OCI-LY1 (cell line): ENCODE data around the gene S1PR1.

Experiments
- H2AFZ ChIP-seq: fragments of 200-600 bp; sonication (generic), shearing (Covaris generic); 2 replicates; pipeline ENCODE4 v1.6.0; 2014; ENCODE audit warnings: antibody characterized with exemption, mild to moderate bottlenecking, low read length
- H3F3A ChIP-seq: fragments of 200-600 bp; sonication (generic), shearing (Covaris generic); 2 replicates; pipeline ENCODE4 v1.6.0; 2014; ENCODE audit warnings: mild to moderate bottlenecking, antibody characterized with exemption, low read length, moderate library complexity; ENCODE audit not compliant: insufficient read depth
- H3K27ac ChIP-seq: fragments of 200-600 bp; sonication (generic); 2 replicates; pipeline ENCODE4 v1.5.1; 2014; ENCODE audit warnings: low read length, mixed run types, mild to moderate bottlenecking, low read depth; ENCODE audit not compliant: poor library complexity, severe bottlenecking
- H3K27me3 ChIP-seq: fragments of 200-600 bp; sonication (generic); 2 replicates; pipeline ENCODE4 v1.6.0; 2014; ENCODE audit warnings: antibody characterized with exemption, mild to moderate bottlenecking, low read length, moderate library complexity; ENCODE audit not compliant: insufficient read depth
- H3K36me3 ChIP-seq: fragments of 200-600 bp; sonication (generic); 2 replicates; pipeline ENCODE4 v1.6.1; 2014; ENCODE audit warnings: mild to moderate bottlenecking, antibody characterized with exemption, low read length, moderate library complexity, mixed read lengths; ENCODE audit not compliant: insufficient read depth
- H3K4me1 ChIP-seq: fragments of 200-600 bp; sonication (generic); 2 replicates; pipeline ENCODE4 v1.5.1; 2014; ENCODE audit warnings: mild to moderate bottlenecking, low read length, moderate library complexity; ENCODE audit not compliant: insufficient read depth, severe bottlenecking
- H3K4me2 ChIP-seq: fragments of 200-600 bp; sonication (generic), shearing (Covaris generic); 2 replicates; pipeline ENCODE4 v1.6.1; 2014; ENCODE audit warnings: low read length
- H3K4me3 ChIP-seq: fragments of 200-600 bp; sonication (generic); 2 replicates; pipeline ENCODE4 v1.5.1; 2014; ENCODE audit warnings: low read length, low read depth, mild to moderate bottlenecking, mixed read lengths; ENCODE audit not compliant: poor library complexity, severe bottlenecking
- H3K79me2 ChIP-seq: fragments of 200-600 bp; shearing (Covaris generic); 2 replicates; pipeline ENCODE4 v1.6.1; 2016; ENCODE audit warnings: mixed run types, low read length, mixed read lengths; ENCODE audit not compliant: insufficient read depth
- H3K9ac ChIP-seq: fragments of 200-600 bp; sonication (generic), shearing (Covaris generic); 2 replicates; pipeline ENCODE4 v1.6.1; 2014; ENCODE audit warnings: mild to moderate bottlenecking, low read length, mixed read lengths
- H3K9me2 ChIP-seq: fragments of 200-600 bp; sonication (generic), shearing (Covaris generic); 2 replicates; pipeline ENCODE4 v1.6.1; 2014; ENCODE audit warnings: low read depth, mild to moderate bottlenecking, low read length, mixed read lengths
- H3K9me3 ChIP-seq: fragments of 200-600 bp; shearing (Covaris generic); 2 replicates; pipeline ENCODE4 v1.6.1; 2014; ENCODE audit warnings: low read length, mixed read lengths
- H4K20me1 ChIP-seq: fragments of 200-600 bp; sonication (generic), shearing (Covaris generic); 2 replicates; pipeline ENCODE4 v1.6.0; 2016; ENCODE audit warnings: mild to moderate bottlenecking, low read length; ENCODE audit not compliant: insufficient read depth
- EZH2 ChIP-seq: fragments of 200-600 bp; sonication (generic), shearing (Covaris generic); IDR thresholded peaks from 2 replicates; pipeline ENCODE4 v1.8.0; 2017; ENCODE audit warnings: borderline replicate concordance, mixed run types, mild to moderate bottlenecking, antibody characterized with exemption, low read length, moderate library complexity, mixed read lengths
- TF ChIP-seq, protein P1 (sequence below): fragments of 200-600 bp; sonication (generic), shearing (Covaris generic); IDR thresholded peaks from 2 replicates; pipeline ENCODE4 v1.5.1; 2017; ENCODE audit warnings: mild to moderate bottlenecking, antibody characterized with exemption, low read length, moderate library complexity, mixed read lengths

Gene S1PR1

DNA sequence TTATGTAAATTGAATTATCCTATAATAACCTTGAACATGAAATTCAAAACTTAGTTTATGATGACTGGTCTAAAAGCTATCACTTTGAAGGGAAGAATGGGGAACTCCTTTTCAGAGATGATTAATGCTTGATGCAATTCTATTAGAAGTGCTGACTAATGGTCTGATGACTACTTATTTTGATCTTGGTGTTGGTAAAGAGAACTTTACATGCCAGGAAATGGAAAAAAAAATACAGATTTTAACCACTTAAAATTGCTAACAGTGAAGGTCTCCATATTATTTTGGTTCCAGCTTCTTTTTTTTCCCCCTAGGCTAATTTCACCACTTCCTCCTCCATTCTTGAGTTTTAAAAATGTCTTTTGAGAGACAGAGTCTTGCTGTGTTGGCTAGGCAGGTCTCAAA lies 22.9 kb downstream of the S1PR1 start:
- no peaks in the 10 kb centered on the region for H4K20me1 ChIP-seq
- no peaks in the 10 kb centered on the region for H3K9me2 ChIP-seq
- no peaks in the 10 kb centered on the region for H3K27me3 ChIP-seq
- no peaks in the 10 kb centered on the region for H3K79me2 ChIP-seq
- H3F3A ChIP-seq: no peaks in the 10 kb centered on the region
- no peak overlapping the region for H3K9ac ChIP-seq
- TF ChIP-seq, protein P1, sequence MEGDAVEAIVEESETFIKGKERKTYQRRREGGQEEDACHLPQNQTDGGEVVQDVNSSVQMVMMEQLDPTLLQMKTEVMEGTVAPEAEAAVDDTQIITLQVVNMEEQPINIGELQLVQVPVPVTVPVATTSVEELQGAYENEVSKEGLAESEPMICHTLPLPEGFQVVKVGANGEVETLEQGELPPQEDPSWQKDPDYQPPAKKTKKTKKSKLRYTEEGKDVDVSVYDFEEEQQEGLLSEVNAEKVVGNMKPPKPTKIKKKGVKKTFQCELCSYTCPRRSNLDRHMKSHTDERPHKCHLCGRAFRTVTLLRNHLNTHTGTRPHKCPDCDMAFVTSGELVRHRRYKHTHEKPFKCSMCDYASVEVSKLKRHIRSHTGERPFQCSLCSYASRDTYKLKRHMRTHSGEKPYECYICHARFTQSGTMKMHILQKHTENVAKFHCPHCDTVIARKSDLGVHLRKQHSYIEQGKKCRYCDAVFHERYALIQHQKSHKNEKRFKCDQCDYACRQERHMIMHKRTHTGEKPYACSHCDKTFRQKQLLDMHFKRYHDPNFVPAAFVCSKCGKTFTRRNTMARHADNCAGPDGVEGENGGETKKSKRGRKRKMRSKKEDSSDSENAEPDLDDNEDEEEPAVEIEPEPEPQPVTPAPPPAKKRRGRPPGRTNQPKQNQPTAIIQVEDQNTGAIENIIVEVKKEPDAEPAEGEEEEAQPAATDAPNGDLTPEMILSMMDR: no peak
- no peak for TF ChIP-seq EZH2
- no peak overlapping the region for H3K4me2 ChIP-seq
- H3K9me3 ChIP-seq: no peaks in the 10 kb centered on the region
- no peak overlapping the region for H3K27ac ChIP-seq
- no peaks in the 10 kb centered on the region for H3K36me3 ChIP-seq
- no peak overlapping the region for H2AFZ ChIP-seq
- H3K4me3 ChIP-seq: no peak overlapping the region
- H3K4me1 ChIP-seq: no peaks in the 10 kb centered on the region

DNA sequence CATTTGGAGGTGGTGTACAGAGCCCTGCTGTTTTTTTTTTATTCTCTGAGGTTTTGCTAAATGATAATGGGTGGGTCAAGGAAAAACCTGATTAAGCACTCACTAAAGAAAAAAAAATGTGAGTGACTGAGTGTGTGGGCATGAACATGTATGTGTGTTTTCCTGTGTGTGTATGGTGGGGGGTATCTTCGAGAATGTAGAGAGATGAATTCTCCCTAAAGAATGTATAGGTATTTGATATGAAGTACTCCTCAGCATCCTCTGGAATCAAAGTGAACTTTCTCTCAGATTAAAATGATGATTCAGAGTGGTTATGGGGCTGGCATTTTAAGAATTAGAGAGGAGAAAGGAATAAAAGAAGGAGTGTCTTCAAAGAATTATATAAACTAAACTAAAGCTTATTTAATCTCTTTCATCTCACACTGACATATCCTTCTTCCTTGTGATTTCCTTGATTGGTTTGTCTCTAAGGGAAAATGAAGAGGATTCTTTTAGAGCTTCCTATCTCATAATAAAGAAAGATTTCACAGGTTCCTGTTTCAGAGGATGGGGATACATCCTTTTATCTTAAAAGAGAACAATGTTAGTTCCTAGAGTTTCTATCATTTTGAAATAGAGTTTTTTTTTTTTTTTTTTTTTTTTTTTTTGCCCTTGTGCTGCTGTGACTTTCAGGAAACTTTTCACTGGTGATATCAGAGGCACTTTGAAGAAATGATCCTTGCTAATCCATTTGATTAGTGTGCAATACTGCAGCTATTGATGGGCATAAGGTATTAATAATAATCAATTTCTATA lies 23.9 kb downstream of the S1PR1 start:
- no peaks in the 10 kb centered on the region for H3K4me1 ChIP-seq
- no peaks in the 10 kb centered on the region for H4K20me1 ChIP-seq
- no peak overlapping the region for H3K4me2 ChIP-seq
- no peak overlapping the region for H3K27ac ChIP-seq
- no peaks in the 10 kb centered on the region for H3K36me3 ChIP-seq
- no peak overlapping the region for H3K9ac ChIP-seq
- H3K9me2 ChIP-seq: no peaks in the 10 kb centered on the region
- no peaks in the 10 kb centered on the region for H3K79me2 ChIP-seq
- H3K4me3 ChIP-seq: no peak overlapping the region
- H2AFZ ChIP-seq: no peak overlapping the region
- TF ChIP-seq EZH2: no peak
- TF ChIP-seq, protein P1: no peak
- no peaks in the 10 kb centered on the region for H3K27me3 ChIP-seq
- no peaks in the 10 kb centered on the region for H3F3A ChIP-seq
- H3K9me3 ChIP-seq: no peaks in the 10 kb centered on the region

DNA sequence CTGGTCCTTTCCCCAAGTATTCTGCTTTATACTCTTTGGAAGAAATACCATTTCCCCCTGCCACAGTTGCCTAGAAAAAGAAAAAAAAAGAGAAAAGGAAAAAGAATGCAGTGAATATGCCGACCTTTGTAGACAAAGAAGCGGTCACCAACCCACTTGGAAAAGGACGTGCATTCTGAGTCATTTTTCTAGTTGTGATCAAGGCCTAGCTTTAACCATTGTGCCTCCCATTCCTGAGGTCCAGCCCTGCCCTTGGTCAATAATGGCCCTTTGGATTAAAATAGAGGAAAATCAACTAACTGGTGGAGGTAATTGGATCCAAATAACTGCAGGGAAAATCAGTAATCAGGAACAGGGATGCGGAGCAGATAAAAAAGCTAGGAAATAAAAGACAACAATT lies 24.8 kb downstream of the S1PR1 start:
- no peaks in the 10 kb centered on the region for H3K4me1 ChIP-seq

More for the DNA sequence above, 24.8 kb downstream of the S1PR1 start:
- no peak overlapping the region for H3K4me2 ChIP-seq
- no peak overlapping the region for H2AFZ ChIP-seq
- H3K27me3 ChIP-seq: no peaks in the 10 kb centered on the region
- H3K4me3 ChIP-seq: no peak overlapping the region
- no peaks in the 10 kb centered on the region for H3F3A ChIP-seq
- TF ChIP-seq, protein P1: no peak
- no peak for TF ChIP-seq EZH2
- no peaks in the 10 kb centered on the region for H3K9me2 ChIP-seq
- H3K79me2 ChIP-seq: no peaks in the 10 kb centered on the region
- no peaks in the 10 kb centered on the region for H3K36me3 ChIP-seq
- no peak overlapping the region for H3K27ac ChIP-seq
- no peak overlapping the region for H3K9ac ChIP-seq
- no peaks in the 10 kb centered on the region for H3K9me3 ChIP-seq
- no peaks in the 10 kb centered on the region for H4K20me1 ChIP-seq
